ENCODE measurements around the gene MAP4K2. TPM values are rescaled to one million over a fixed set of nuclear protein-coding genes. Genes with fewer than 3 reads are reported as not detected.

MAP4K2 gene
- total RNA-seq, 4 donors from 2014 or later: 11.1 to 25.0 (median 17.1) TPM

- peak overlapping the region in 3 of 4 donors; percentile 100 for H3K27ac ChIP-seq (replicated peaks in 1 of 4)
- TF ChIP-seq POLR2A (IDR thresholded peaks at IDR 0.05; ENCODE audit: low read depth): no peak
- no peak for TF ChIP-seq POLR2AphosphoS5 (IDR thresholded peaks at IDR 0.05)
- TF ChIP-seq CTCF (IDR thresholded peaks at IDR 0.05): no peak
- TF ChIP-seq EP300 (IDR thresholded peaks at IDR 0.05): no peak
- peak overlapping the region; percentile 90 to 99 (median 96) for H3K4me3 ChIP-seq
- peaks cover 43 to 57% (median 52%) of the 10 kb centered on the region in 4 donors for H3K36me3 ChIP-seq
- H3K9me3 ChIP-seq: no peaks in the 10 kb centered on the region
- no peak for DNase-seq (ENCODE audit: extremely low spot score)
- H3K4me1 ChIP-seq: peaks cover 64 to 68% (median 67%) of the 10 kb centered on the region in 4 donors
- H3K27me3 ChIP-seq: no peaks in the 10 kb centered on the region
- WGBS: 59% methylated on average over 6 of the region's 6 CpGs
- intact Hi-C loops (cut with DNase I): loop anchor here (5.0 kb wide), 1 partner anchor 34 kb away; the partner anchor contains the start of gene RASGRP2
These were observed 26.6 kb downstream of the MAP4K2 start for GRCh38 chr11:64776425-64776824.

GRCh38 chr11:64774144-64774543, 28.9 kb downstream of the MAP4K2 start:
- no peak for TF ChIP-seq EP300 (IDR thresholded peaks at IDR 0.05)
- TF ChIP-seq POLR2AphosphoS5 (IDR thresholded peaks at IDR 0.05): no peak
- no peak for TF ChIP-seq CTCF (IDR thresholded peaks at IDR 0.05)
- TF ChIP-seq POLR2A (IDR thresholded peaks at IDR 0.05; ENCODE audit: low read depth): no peak
- 70% methylated on average over 5 of the region's 5 CpGs for WGBS
- Histone ChIP-seq H3K36me3 (peaks cover 66 to 80% (median 75%) of the 10 kb centered on the region in 4 donors), H3K27me3 (no peaks in the 10 kb centered on the region), H3K4me1 (peaks cover 59 to 69% (median 63%) of the 10 kb centered on the region in 4 donors), H3K4me3 (no peak overlapping the region), H3K9me3 (no peaks in the 10 kb centered on the region), H3K27ac (replicated peaks in 1 of 4) (peak overlapping the region in 3 of 4 donors; percentile 30 to 100 (median 62))
- intact Hi-C loops (cut with DNase I): no loop called here
- DNase-seq (ENCODE audit: extremely low spot score): no peak

- DNase-seq (ENCODE audit: extremely low spot score): no peak
- Histone ChIP-seq H3K9me3 (no peaks in the 10 kb centered on the region), H3K27me3 (no peaks in the 10 kb centered on the region), H3K36me3 (peaks cover 83 to 96% (median 92%) of the 10 kb centered on the region in 4 donors), H3K4me1 (peaks cover 68 to 81% (median 75%) of the 10 kb centered on the region in 4 donors), H3K4me3 (no peak overlapping the region), H3K27ac (replicated peaks in 1 of 4) (peak overlapping the region; percentile 38 to 100 (median 66))
- intact Hi-C loops (cut with DNase I): no loop called here
- peak in 1 of 2 donors; percentile 9 for TF ChIP-seq POLR2AphosphoS5 (IDR thresholded peaks at IDR 0.05)
- TF ChIP-seq CTCF (IDR thresholded peaks at IDR 0.05): no peak
- WGBS: 32% methylated on average over 3 of the region's 3 CpGs
These were observed 30.6 kb downstream of the MAP4K2 start for GRCh38 chr11:64772303-64773018.

- Histone ChIP-seq H3K4me3 (no peak overlapping the region), H3K4me1 (peaks cover 65 to 82% (median 76%) of the 10 kb centered on the region in 4 donors), H3K27me3 (no peaks in the 10 kb centered on the region), H3K9me3 (no peaks in the 10 kb centered on the region), H3K27ac (replicated peaks in 1 of 4) (peak overlapping the region; percentile 38 to 100 (median 66)), H3K36me3 (peaks cover 89 to 100% (median 97%) of the 10 kb centered on the region in 4 donors)
- intact Hi-C loops (cut with DNase I): no loop called here
- 76% methylated on average over 2 of the region's 2 CpGs for WGBS
- DNase-seq (ENCODE audit: extremely low spot score): no peak
- TF ChIP-seq POLR2AphosphoS5 (IDR thresholded peaks at IDR 0.05): no peak
- no peak for TF ChIP-seq EP300 (IDR thresholded peaks at IDR 0.05)
- TF ChIP-seq CTCF (IDR thresholded peaks at IDR 0.05): no peak
- no peak for TF ChIP-seq POLR2A (IDR thresholded peaks at IDR 0.05; ENCODE audit: low read depth)
These were observed 31.2 kb downstream of the MAP4K2 start for GRCh38 chr11:64771861-64772260.
